Right lobe of liver (tissue), 4 donors: ENCODE results near the gene PLXNA1.

Experiments
- POLR2A ChIP-seq: fragments of 450-650 bp; IDR thresholded peaks from one replicate; pipeline ENCODE4 v1.6.1; 2017; ENCODE audit warnings: antibody characterized with exemption, mild to moderate bottlenecking
- TF ChIP-seq, protein P1 (sequence below), 4 donors: fragments of 200-600 bp in 3 of 4; fragments of 450-650 bp in 1 of 4; IDR thresholded peaks; one replicate each; pipeline versions ENCODE4 v1.5.1 to v1.8.0; 2016 to 2022; ENCODE audit warnings: antibody characterized with exemption in 4 of 4, mild to moderate bottlenecking in 2 of 4
- donor health status: DM: no; HTN: no; CAD: no.
- donor health status: DM: no; HTN: no; CAD: no.
- donor health status: DM: no; HTN: yes; CAD: no.

DNA sequence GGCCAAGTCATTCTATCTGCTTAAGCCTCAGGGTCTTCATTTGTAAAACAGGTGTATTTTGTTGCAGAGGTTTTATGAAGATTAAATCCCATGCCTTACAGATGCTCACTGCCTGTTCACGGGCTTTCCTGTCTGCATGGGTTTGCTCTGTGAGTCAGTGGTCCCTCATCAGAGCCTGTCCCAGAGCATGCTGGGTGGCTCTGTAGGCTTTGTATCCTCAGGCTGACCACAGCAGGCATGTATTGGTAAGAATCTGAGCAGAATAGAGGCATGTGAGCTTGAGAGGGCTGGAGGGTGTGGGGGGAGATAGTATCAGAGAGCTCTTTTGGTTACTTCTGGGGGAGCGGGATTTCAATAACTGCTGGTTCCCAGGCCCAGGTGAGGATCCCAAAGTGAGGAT is 45.4 kb upstream of the PLXNA1 start:
- TF ChIP-seq POLR2A = no peak
- TF ChIP-seq, protein P1, sequence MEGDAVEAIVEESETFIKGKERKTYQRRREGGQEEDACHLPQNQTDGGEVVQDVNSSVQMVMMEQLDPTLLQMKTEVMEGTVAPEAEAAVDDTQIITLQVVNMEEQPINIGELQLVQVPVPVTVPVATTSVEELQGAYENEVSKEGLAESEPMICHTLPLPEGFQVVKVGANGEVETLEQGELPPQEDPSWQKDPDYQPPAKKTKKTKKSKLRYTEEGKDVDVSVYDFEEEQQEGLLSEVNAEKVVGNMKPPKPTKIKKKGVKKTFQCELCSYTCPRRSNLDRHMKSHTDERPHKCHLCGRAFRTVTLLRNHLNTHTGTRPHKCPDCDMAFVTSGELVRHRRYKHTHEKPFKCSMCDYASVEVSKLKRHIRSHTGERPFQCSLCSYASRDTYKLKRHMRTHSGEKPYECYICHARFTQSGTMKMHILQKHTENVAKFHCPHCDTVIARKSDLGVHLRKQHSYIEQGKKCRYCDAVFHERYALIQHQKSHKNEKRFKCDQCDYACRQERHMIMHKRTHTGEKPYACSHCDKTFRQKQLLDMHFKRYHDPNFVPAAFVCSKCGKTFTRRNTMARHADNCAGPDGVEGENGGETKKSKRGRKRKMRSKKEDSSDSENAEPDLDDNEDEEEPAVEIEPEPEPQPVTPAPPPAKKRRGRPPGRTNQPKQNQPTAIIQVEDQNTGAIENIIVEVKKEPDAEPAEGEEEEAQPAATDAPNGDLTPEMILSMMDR (IDR thresholded peaks at IDR 0.05) = no peak
